Tibial artery (tissue), 4 donors: Measurements from ENCODE around the gene RBPJL.

Source experiments
- DNase-seq, 2 donors: peaks; one replicate each; pipeline ENCODE4 v3.0.0-alpha.2; 2019
- H3K27ac ChIP-seq, 2 donors: fragments of 200-600 bp; sonication (generic) in 1 of 2; 1 replicate in 1 of 2; 2 replicates in 1 of 2; pipeline ENCODE4 v1.5.1; 2018 to 2019; ENCODE audit warnings: mild to moderate bottlenecking in 1 of 2
- H3K27me3 ChIP-seq, 2 donors: fragments of 200-600 bp; sonication (generic) in 1 of 2; one replicate each; pipeline versions ENCODE4 v1.5.1 to v1.6.0; 2016 to 2019
- H3K36me3 ChIP-seq, 3 donors: fragments of 200-600 bp; sonication (generic) in 2 of 3; one replicate each; pipeline ENCODE4 v1.5.1; 2016 to 2019; ENCODE audit warnings: mild to moderate bottlenecking in 2 of 3
- H3K4me1 ChIP-seq, 4 donors: fragments of 200-600 bp; sonication (generic) in 2 of 4; 1 replicate in 3 of 4; 2 replicates in 1 of 4; pipeline ENCODE4 v1.5.1; 2016 to 2019
- H3K4me3 ChIP-seq, 2 donors: fragments of 200-600 bp; sonication (generic) in 1 of 2; 1 replicate in 1 of 2; 2 replicates in 1 of 2; pipeline ENCODE4 v1.5.1; 2018 to 2019; ENCODE audit warnings: mild to moderate bottlenecking in 2 of 2
- H3K9me3 ChIP-seq, 3 donors: fragments of 200-600 bp; sonication (generic) in 1 of 3; one replicate each; pipeline ENCODE4 v1.5.1; 2016 to 2019
- intact Hi-C: fragments of 100-400 bp; cut with DNase I; formaldehyde crosslinking; loops from one replicate; pipeline ENCODE4 v1.15.0; 2023; ENCODE audit warnings: low total_unique reads
- TF ChIP-seq, protein P1 (sequence below), 2 experiments: fragments of 200-600 bp in 1 of 2; fragments of 450-650 bp in 1 of 2; IDR thresholded peaks; one replicate each; pipeline ENCODE4 v1.5.1; 2017 to 2019; ENCODE audit warnings: antibody characterized with exemption in 2 of 2, mild to moderate bottlenecking in 1 of 2, moderate library complexity in 1 of 2

RBPJL gene

DNA sequence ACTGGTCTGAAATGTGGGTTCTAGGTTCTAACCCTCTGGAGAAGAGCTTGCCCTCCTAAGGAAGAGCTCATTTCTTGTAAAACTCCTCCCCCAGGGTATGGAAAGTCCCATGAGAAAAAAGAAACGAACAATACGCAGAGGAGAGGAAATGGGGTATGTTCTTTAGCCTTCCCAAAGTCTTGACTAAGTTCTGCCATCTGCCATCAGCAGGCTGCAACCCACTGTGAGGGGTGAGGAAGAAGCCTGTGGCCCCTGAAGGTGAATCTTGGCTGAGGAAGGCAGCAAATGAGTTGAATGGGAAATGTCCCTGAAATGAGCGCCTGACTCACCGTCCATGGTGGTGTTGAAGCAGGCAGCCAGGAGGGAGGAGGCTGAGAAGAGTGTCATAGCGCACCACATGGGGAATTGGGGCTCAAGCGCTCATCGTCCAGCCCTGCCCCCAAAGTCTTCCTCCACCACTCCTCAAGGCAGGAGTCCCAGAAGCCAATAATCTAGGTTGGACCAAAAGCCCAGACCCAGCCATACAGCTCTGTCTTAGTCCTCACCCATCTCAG is 11.8 kb downstream of the RBPJL start:
- peaks cover 0 to 10% (median 3%) of the 10 kb centered on the region in 4 donors for H3K4me1 ChIP-seq
- H3K4me3 ChIP-seq: no peak overlapping the region
- no peak for DNase-seq
- no peaks in the 10 kb centered on the region for H3K36me3 ChIP-seq
- no peak overlapping the region for H3K27ac ChIP-seq
- TF ChIP-seq, protein P1, sequence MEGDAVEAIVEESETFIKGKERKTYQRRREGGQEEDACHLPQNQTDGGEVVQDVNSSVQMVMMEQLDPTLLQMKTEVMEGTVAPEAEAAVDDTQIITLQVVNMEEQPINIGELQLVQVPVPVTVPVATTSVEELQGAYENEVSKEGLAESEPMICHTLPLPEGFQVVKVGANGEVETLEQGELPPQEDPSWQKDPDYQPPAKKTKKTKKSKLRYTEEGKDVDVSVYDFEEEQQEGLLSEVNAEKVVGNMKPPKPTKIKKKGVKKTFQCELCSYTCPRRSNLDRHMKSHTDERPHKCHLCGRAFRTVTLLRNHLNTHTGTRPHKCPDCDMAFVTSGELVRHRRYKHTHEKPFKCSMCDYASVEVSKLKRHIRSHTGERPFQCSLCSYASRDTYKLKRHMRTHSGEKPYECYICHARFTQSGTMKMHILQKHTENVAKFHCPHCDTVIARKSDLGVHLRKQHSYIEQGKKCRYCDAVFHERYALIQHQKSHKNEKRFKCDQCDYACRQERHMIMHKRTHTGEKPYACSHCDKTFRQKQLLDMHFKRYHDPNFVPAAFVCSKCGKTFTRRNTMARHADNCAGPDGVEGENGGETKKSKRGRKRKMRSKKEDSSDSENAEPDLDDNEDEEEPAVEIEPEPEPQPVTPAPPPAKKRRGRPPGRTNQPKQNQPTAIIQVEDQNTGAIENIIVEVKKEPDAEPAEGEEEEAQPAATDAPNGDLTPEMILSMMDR (IDR thresholded peaks at IDR 0.05): no peak
- intact Hi-C loops: loop anchor here (5.0 kb wide), 3 partner anchors 119 to 454 kb away; no protein-coding TSS in a partner anchor
- no peaks in the 10 kb centered on the region for H3K9me3 ChIP-seq
- peaks cover 0 to 36% of the 10 kb centered on the region in 2 donors for H3K27me3 ChIP-seq

DNA sequence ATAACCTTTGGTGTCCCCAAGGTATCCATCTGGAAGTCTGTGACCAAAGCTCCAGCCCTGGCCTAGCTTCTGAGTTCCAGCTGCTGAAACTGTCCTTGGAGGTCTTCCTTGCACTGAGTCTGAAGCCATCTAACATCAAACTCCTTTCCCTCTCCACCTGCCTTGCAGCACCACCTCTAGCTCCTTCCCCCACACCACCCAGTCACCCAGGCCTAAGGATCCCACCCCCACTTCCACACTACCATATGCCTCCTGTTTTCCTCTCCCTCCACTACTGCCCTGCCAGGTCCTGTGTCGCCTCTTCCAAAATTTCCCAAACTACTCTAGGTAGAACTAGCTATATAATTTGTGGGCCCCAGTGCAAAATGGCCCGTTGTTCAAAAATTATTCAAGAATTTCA is 12.3 kb downstream of the RBPJL start:
- TF ChIP-seq, protein P1 (IDR thresholded peaks at IDR 0.05): no peak
- intact Hi-C loops: loop anchor here (5.0 kb wide), 3 partner anchors 118 to 453 kb away; no protein-coding TSS in a partner anchor
- H3K27me3 ChIP-seq: peaks cover 0 to 31% of the 10 kb centered on the region in 2 donors
- H3K36me3 ChIP-seq: no peaks in the 10 kb centered on the region
- DNase-seq: no peak
- H3K4me1 ChIP-seq: peaks cover 0 to 10% (median 3%) of the 10 kb centered on the region in 4 donors
- no peak overlapping the region for H3K27ac ChIP-seq
- no peak overlapping the region for H3K4me3 ChIP-seq
- no peaks in the 10 kb centered on the region for H3K9me3 ChIP-seq

DNA sequence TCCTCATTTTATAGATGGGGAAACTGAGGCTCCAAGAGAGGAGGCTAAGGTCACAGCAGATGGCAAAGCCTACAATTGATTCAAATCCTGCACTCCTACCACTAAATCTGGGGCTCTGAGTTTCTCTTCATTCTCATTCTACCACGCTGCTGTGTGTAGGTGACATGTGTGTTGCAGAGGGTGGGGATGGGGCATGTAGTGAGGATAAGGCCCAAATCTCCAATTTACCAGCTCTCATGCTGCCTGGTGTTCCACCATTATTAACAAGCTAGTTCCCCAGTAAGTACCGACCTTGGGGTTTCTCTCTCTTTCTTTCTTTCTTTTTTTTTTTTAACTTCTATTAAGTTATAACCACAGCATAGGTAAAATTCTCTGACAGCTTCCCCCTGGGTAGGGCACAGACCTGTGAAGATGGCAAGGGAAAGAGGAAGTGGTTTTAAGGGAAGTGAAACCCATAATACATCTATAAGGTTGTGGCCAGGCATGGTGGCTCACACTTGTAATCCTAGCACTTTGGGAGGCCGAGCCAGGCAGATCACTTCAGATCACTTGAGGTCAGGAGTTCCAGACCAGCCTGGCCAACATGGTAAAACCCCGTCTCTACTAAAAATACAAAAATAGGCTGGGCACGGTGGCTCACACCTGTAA is 14.4 kb downstream of the RBPJL start:
- DNase-seq: no peak
- TF ChIP-seq, protein P1 (IDR thresholded peaks at IDR 0.05): no peak
- Histone ChIP-seq H3K27me3 (peaks cover 0 to 15% of the 10 kb centered on the region in 2 donors), H3K4me1 (peaks cover 0 to 7% (median 3%) of the 10 kb centered on the region in 4 donors), H3K4me3 (no peak overlapping the region), H3K36me3 (peaks cover 0 to 17% (median 10%) of the 10 kb centered on the region in 3 donors), H3K27ac (no peak overlapping the region), H3K9me3 (no peaks in the 10 kb centered on the region)
- intact Hi-C loops: loop anchor here (5.0 kb wide), 1 partner anchor 51 kb away; no protein-coding TSS in a partner anchor

DNA sequence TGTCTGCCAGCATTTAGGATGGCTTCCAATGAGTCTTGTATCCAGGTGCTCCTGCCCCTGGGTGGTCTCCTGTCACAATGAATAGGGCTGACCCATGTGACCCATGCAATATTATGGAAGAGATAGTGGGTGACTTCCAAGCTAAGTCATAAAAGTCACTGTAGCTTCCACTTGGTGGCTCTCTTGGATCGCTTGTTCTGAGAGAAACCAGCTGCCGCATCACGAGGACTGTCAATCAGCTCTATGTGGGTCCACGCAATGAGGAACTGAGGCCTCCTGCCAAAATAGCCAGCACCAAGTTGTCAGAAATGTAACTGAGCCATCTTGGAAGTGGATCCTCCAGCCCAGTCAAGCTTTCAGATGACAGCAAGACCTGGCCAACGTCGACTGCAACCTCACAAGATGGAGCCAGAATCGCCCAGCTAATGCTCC is 16.3 kb downstream of the RBPJL start:
- peak overlapping the region in 1 of 2 donors; percentile 49 for H3K27ac ChIP-seq
- no peaks in the 10 kb centered on the region for H3K4me1 ChIP-seq
- DNase-seq: peak; percentile 76 to 81
- TF ChIP-seq, protein P1 (IDR thresholded peaks at IDR 0.05): peak in 1 of 2 experiments; percentile 30
- H3K36me3 ChIP-seq: peaks cover 12 to 36% (median 22%) of the 10 kb centered on the region in 3 donors
- no peaks in the 10 kb centered on the region for H3K27me3 ChIP-seq
- H3K4me3 ChIP-seq: no peak overlapping the region
- intact Hi-C loops: loop anchor here (5.0 kb wide), 1 partner anchor 49 kb away; no protein-coding TSS in a partner anchor
- no peaks in the 10 kb centered on the region for H3K9me3 ChIP-seq

DNA sequence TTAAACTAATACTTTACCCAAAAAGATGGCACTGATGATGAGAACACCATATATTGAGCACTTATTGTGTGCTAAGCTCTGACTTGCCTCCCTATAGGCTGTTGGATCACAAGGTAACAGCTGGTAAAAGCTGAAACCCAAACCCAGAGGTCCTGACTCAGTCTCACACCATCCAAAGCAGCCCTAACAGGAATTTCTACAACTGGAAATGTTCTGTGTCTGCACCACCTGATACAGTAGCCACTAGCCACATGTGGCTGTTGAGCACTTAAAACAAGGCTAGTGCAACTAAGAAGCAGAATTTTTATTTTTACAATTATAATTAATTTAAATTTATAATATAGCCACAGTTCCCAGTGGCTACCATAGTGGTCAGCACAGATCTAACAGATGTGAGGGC is 17.1 kb downstream of the RBPJL start:
- Histone ChIP-seq H3K27ac (peak overlapping the region in 1 of 2 donors; percentile 49), H3K27me3 (no peaks in the 10 kb centered on the region), H3K4me1 (peaks cover 0 to 5% (median 0%) of the 10 kb centered on the region in 4 donors), H3K36me3 (peaks cover 20 to 44% (median 29%) of the 10 kb centered on the region in 3 donors), H3K4me3 (no peak overlapping the region), H3K9me3 (no peaks in the 10 kb centered on the region)
- DNase-seq: no peak
- TF ChIP-seq, protein P1 (IDR thresholded peaks at IDR 0.05): no peak
- intact Hi-C loops: loop anchor here (5.0 kb wide), 1 partner anchor 49 kb away; no protein-coding TSS in a partner anchor
